ENCODE measurements around the gene FKBP5. TPM values are rescaled to one million over a fixed set of nuclear protein-coding genes. Genes with fewer than 3 reads are reported as not detected.

FKBP5 gene
- total and polyA plus RNA-seq, 10 of the 15 experiments (the other 5 are each of a cell fraction or from before 2014, with no cell fraction given), result 29.0 to 123 (median 62.3) TPM

DNA sequence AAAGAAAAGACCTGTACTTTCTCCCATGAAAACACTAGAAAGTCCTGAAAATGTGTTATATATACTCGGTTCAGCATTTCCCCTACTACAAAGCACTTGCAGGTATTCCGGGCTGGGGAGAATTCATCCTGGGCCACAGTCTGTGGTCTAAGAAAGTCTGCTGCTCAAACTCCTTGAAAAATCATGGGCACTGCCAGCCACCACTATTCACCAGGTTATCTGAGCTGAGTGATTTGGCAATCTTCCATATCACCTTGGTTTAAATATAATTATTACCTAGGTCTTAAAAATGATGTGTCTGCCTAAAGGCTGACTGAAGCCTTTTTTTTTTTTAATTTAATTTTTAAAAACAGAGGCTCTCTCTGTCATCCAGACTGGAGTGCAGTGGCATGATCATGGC, 11.3 kb downstream of the FKBP5 start:
- in situ Hi-C loops (cut with MboI), result no loop called here
- H3K4me2 ChIP-seq (ENCODE audit: control insufficient read depth, insufficient read depth), result no peak overlapping the region
- H3K36me3 ChIP-seq (ENCODE audit: control insufficient read depth in 2 of 2, insufficient read depth in 2 of 2, low read length in 1 of 2), result no peaks in the 10 kb centered on the region
- BruUV-seq (replicated peaks), result no TSS peak
- no peak overlapping the region for H2AFZ ChIP-seq (ENCODE audit: control insufficient read depth, low read depth, low read length)
- RAD21 ChIA-PET (ENCODE audit: unreplicated experiment), result interaction anchor here (1.4 to 2.0 kb wide), 3 partner anchors 8 to 56 kb away, joined by 3 to 6 read pairs (median 5); no protein-coding TSS in a partner anchor
- intact Hi-C loops (cut with micrococcal nuclease; ENCODE audit: unreplicated experiment), result no loop called here
- DNase-seq (ENCODE audit: low read depth, low spot score), result no peak
- ATAC-seq, result no peak
- POLR2A ChIA-PET, result no interaction called here
- H4K20me1 ChIP-seq (ENCODE audit: control insufficient read depth, insufficient read depth), result no peaks in the 10 kb centered on the region
- H3K9me3 ChIP-seq (replicated peaks; ENCODE audit: control insufficient read depth, insufficient read depth, low read length), result no peaks in the 10 kb centered on the region
- no peak overlapping the region for H3K27ac ChIP-seq (ENCODE audit: control insufficient read depth, insufficient read depth)
- H3K4me1 ChIP-seq (ENCODE audit: control insufficient read depth, insufficient read depth, low read length), result peaks cover 6% of the 10 kb centered on the region
- SMC1A ChIA-PET (ENCODE audit: uncharacterized antibody, unreplicated experiment), result interaction anchor here (1.2 to 8.5 kb wide), 4 partner anchors 9 to 86 kb away, joined by 3 to 69 read pairs (median 11); no protein-coding TSS in a partner anchor
- whole genome bisulfite sequencing (ENCODE audit: insufficient coverage, insufficient replicate concordance, low lambda C conversion rate, missing lambda C conversion rate), result 94% methylated on average over 2 of the region's 2 CpGs
- no peak overlapping the region for H3K4me3 ChIP-seq
- no peaks in the 10 kb centered on the region for H3K27me3 ChIP-seq (replicated peaks in 1 of 2; ENCODE audit: control insufficient read depth in 2 of 2, insufficient read depth in 2 of 2, low read length in 1 of 2)
- H3K9ac ChIP-seq (ENCODE audit: control insufficient read depth, insufficient read depth, low read length), result no peak overlapping the region
- H3K79me2 ChIP-seq (ENCODE audit: control insufficient read depth, insufficient read depth, low read length), result peaks cover 52% of the 10 kb centered on the region
- FAIRE-seq, result no peak
- TF ChIP-seq HCFC1 (IDR thresholded peaks at IDR 0.05; ENCODE audit: low read length) (no peak), CUX1 (IDR thresholded peaks at IDR 0.05; ENCODE audit: insufficient replicate concordance, low read depth, low read length) (no peak), CBFB (IDR thresholded peaks at IDR 0.05; ENCODE audit: low read depth) (no peak), SREBF1 (IDR thresholded peaks at IDR 0.05; ENCODE audit: low read length) (no peak), ZNF384 (IDR thresholded peaks at IDR 0.05; ENCODE audit: borderline replicate concordance, low read depth, low read length) (no peak)
- TF ChIP-seq, protein P1, sequence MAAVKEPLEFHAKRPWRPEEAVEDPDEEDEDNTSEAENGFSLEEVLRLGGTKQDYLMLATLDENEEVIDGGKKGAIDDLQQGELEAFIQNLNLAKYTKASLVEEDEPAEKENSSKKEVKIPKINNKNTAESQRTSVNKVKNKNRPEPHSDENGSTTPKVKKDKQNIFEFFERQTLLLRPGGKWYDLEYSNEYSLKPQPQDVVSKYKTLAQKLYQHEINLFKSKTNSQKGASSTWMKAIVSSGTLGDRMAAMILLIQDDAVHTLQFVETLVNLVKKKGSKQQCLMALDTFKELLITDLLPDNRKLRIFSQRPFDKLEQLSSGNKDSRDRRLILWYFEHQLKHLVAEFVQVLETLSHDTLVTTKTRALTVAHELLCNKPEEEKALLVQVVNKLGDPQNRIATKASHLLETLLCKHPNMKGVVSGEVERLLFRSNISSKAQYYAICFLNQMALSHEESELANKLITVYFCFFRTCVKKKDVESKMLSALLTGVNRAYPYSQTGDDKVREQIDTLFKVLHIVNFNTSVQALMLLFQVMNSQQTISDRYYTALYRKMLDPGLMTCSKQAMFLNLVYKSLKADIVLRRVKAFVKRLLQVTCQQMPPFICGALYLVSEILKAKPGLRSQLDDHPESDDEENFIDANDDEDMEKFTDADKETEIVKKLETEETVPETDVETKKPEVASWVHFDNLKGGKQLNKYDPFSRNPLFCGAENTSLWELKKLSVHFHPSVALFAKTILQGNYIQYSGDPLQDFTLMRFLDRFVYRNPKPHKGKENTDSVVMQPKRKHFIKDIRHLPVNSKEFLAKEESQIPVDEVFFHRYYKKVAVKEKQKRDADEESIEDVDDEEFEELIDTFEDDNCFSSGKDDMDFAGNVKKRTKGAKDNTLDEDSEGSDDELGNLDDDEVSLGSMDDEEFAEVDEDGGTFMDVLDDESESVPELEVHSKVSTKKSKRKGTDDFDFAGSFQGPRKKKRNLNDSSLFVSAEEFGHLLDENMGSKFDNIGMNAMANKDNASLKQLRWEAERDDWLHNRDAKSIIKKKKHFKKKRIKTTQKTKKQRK (IDR thresholded peaks at IDR 0.05; ENCODE audit: low read depth, low read length), result no peak
- CTCF ChIA-PET, result interaction anchor here (0.6 to 2.2 kb wide), 4 partner anchors 10 to 60 kb away, joined by 3 to 9 read pairs (median 3); partner anchors contain the start of gene ARMC12

Measured in GM12878 (cell line).